Breast epithelium (tissue), 3 donors: ENCODE measurements around the gene CIAO2B.

ENCODE experiments used
- POLR2A ChIP-seq: fragments of 450-650 bp; IDR thresholded peaks from one replicate; pipeline ENCODE4 v1.6.1; 2016; ENCODE audit warnings: antibody characterized with exemption, mild to moderate bottlenecking, moderate library complexity
- TF ChIP-seq, protein P1 (sequence below), 3 donors: fragments of 450-650 bp; IDR thresholded peaks; one replicate each; pipeline ENCODE4 v1.5.1; 2016 to 2017; ENCODE audit warnings: antibody characterized with exemption in 3 of 3, mild to moderate bottlenecking in 3 of 3, moderate library complexity in 3 of 3

DNA sequence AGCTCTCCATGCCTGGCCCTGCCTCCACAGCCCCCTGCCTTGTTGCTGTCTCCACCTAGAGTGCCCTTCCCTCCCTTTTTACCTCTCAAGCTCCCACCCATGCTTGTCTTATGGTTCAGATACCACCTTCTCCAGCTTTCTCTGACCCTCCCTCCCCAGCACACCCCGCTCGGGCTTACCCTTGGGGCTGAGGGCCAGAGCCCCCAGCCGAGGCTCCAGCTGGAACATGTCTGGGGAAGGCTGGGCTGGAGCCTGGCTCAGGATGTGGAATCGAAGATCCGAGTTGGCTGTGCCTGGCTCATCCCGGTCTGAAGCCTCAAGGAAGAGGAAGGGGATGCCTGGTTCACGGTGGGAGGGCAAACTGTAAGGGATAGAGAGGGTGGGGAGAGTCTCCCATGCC is 19.2 kb downstream of the CIAO2B start:
- TF ChIP-seq, protein P1, sequence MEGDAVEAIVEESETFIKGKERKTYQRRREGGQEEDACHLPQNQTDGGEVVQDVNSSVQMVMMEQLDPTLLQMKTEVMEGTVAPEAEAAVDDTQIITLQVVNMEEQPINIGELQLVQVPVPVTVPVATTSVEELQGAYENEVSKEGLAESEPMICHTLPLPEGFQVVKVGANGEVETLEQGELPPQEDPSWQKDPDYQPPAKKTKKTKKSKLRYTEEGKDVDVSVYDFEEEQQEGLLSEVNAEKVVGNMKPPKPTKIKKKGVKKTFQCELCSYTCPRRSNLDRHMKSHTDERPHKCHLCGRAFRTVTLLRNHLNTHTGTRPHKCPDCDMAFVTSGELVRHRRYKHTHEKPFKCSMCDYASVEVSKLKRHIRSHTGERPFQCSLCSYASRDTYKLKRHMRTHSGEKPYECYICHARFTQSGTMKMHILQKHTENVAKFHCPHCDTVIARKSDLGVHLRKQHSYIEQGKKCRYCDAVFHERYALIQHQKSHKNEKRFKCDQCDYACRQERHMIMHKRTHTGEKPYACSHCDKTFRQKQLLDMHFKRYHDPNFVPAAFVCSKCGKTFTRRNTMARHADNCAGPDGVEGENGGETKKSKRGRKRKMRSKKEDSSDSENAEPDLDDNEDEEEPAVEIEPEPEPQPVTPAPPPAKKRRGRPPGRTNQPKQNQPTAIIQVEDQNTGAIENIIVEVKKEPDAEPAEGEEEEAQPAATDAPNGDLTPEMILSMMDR (IDR thresholded peaks at IDR 0.05), result no peak
- TF ChIP-seq POLR2A, result no peak
